Chondrocyte (in vitro differentiated cells): Measurements from ENCODE around the gene BEND3. TPM values are rescaled to one million over a fixed set of nuclear protein-coding genes. Genes with fewer than 3 reads are reported as not detected.
"Not testable (repeated sequence)": the region's sequence is repeated elsewhere in the genome, so short reads cannot be mapped to it uniquely, and the experiment has no call there.

Experiments
- DNase-seq: peaks from one replicate; pipeline ENCODE4 v3.0.0; 2021; ENCODE audit warnings: mixed read lengths, low spot score
- H3K27ac Mint-ChIP-seq: one replicate; pipeline ENCODE4 v1.8.0; 2021; ENCODE audit warnings: mild to moderate bottlenecking, moderate library complexity, mixed read lengths; ENCODE audit not compliant: unreplicated experiment
- H3K27me3 Mint-ChIP-seq: 2 replicates; pipeline ENCODE4 v1.8.0; 2021; ENCODE audit warnings: low read depth, mixed read lengths
- H3K36me3 Mint-ChIP-seq: 2 replicates; pipeline ENCODE4 v1.8.0; 2021; ENCODE audit warnings: low read depth, mixed read lengths
- H3K4me1 Mint-ChIP-seq: 2 replicates; pipeline ENCODE4 v1.8.0; 2021; ENCODE audit warnings: low read depth, mild to moderate bottlenecking, mixed read lengths
- H3K4me3 Mint-ChIP-seq: one replicate; pipeline ENCODE4 v1.8.0; 2021; ENCODE audit warnings: mild to moderate bottlenecking, moderate library complexity, mixed read lengths; ENCODE audit not compliant: unreplicated experiment
- H3K9me3 Mint-ChIP-seq: 2 replicates; pipeline ENCODE4 v1.8.0; 2021; ENCODE audit warnings: low read depth, mixed read lengths
- long read RNA-seq: library from polyadenylated mRNA; stranded (forward); transcript quantifications from one replicate; pipeline ENCODE4 v2.0.0, GENCODE V29; 2021
- total RNA-seq: library from RNA; stranded (reverse); gene quantifications from 3 replicates; pipeline ENCODE4 v1.2.1, GENCODE V29; 2021
- TF ChIP-seq, protein P1 (sequence below): fragments of 200-600 bp; sonication (generic); IDR thresholded peaks from 2 replicates; pipeline ENCODE4 v1.5.0; 2021; ENCODE audit warnings: antibody characterized with exemption, mild to moderate bottlenecking, moderate library complexity

The BEND3 gene
- 3.1 to 3.9 TPM (median 3.6 TPM) in 3 replicates for total RNA-seq
- long read RNA-seq, partial matches to known transcripts: 0 of 3 reads
- long read RNA-seq, other reads (novel, unspliced or antisense): 3 of 3 reads

DNA sequence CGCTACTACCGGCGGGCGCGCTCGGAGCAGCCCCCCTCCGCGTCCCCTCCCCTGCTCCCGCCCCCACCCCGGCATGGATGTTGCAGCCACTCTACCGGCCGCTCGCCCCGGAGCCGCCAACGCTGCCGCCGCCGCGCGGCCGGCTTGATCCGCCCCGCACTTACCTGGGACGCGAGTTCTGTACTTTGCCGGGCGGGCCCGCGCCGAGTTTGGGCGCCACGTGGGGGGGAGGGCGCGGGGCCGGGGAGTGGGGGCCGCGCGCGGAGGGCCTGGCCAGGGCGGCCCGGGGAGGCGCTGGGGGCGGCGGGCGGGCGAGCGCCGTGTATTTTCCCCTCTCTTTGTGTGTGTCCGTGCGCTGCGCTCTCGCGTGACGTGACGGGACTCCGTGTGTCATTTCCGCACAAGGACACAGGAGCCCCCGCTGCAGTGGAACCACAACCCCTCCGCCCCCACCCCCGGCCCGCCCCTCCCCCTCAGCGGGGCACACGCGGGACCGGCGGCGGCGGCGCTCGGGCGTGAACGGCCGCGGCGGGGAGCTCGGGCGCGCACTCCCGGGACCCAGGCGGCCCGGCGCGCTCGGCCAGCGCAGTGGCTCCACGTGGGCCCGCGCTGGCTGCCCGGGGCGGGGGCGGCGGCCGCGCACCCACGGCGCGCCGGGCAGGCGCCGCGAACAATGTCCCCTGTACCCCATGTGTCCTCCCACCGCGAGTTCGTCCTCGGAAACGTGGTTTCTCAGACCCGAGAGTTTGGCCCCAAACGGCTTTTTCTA, at the start of gene BEND3:
TSS of gene BEND3 (minus strand) at position 590 of the 769 bp plus-strand sequence. CDS start 16,230 bp downstream, outside the sequence.
- Mint-ChIP-seq H3K4me1 (peaks cover 21% of the 10 kb centered on the region), H3K36me3 (no peaks in the 10 kb centered on the region), H3K4me3 (peak within 1 kb of the TSS; percentile 77), H3K27ac (peak within 1 kb of the TSS; percentile 81), H3K27me3 (no peaks in the 10 kb centered on the region), H3K9me3 (no peaks in the 10 kb centered on the region)
- DNase-seq: no peak
- TF ChIP-seq, protein P1, sequence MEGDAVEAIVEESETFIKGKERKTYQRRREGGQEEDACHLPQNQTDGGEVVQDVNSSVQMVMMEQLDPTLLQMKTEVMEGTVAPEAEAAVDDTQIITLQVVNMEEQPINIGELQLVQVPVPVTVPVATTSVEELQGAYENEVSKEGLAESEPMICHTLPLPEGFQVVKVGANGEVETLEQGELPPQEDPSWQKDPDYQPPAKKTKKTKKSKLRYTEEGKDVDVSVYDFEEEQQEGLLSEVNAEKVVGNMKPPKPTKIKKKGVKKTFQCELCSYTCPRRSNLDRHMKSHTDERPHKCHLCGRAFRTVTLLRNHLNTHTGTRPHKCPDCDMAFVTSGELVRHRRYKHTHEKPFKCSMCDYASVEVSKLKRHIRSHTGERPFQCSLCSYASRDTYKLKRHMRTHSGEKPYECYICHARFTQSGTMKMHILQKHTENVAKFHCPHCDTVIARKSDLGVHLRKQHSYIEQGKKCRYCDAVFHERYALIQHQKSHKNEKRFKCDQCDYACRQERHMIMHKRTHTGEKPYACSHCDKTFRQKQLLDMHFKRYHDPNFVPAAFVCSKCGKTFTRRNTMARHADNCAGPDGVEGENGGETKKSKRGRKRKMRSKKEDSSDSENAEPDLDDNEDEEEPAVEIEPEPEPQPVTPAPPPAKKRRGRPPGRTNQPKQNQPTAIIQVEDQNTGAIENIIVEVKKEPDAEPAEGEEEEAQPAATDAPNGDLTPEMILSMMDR: no peak

- not testable (repeated sequence) for H3K27ac Mint-ChIP-seq, H3K9me3 Mint-ChIP-seq, DNase-seq, H3K36me3 Mint-ChIP-seq, H3K4me1 Mint-ChIP-seq, H3K27me3 Mint-ChIP-seq, H3K4me3 Mint-ChIP-seq
These were observed 49.0 kb upstream of the BEND3 start for GRCh38 chr6:107164299-107164698.

DNA sequence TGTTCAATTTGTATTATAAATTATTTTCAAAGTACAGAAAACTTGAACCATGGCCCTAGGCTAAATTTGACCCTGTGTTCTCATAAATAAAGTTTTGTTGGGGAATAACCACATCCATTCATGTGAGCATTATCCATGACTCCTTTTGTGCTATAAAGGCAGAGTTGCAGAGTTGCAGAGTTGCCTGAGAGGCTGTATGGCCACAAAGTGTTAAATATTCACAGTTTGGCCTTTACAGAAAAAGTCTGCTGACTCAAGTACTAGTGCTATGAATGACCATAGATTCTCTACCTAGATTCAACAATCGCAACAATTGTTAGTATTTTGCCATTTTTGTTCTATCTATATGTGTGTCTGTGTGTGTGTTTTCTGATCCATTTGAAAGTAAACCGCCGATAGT, 46.2 kb upstream of the BEND3 start:
- no peaks in the 10 kb centered on the region for H3K36me3 Mint-ChIP-seq
- H3K27ac Mint-ChIP-seq: no peak overlapping the region
- no peaks in the 10 kb centered on the region for H3K4me1 Mint-ChIP-seq
- H3K27me3 Mint-ChIP-seq: no peaks in the 10 kb centered on the region
- no peaks in the 10 kb centered on the region for H3K9me3 Mint-ChIP-seq
- H3K4me3 Mint-ChIP-seq: no peak overlapping the region
- DNase-seq: no peak
- TF ChIP-seq, protein P1: no peak

DNA sequence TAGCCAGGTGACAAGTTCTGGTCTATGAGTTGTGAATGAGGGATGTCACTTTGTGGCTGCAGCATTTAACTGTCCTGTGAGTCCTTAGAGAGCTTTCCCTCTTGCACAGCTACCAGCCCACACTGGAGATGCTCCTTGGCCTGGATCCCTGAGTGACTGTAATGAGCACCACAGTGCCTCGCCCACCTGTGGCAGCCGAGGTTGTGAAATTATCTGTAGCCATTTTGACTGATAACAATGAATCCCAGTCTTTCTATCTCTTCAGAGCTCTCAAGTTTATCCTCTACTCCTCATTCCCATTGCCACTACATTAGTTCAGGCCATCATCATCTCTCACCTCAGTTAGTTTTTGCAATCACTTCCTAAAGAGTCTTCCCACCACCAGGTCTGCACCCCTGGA, 41.3 kb upstream of the BEND3 start:
- H3K4me3 Mint-ChIP-seq: no peak overlapping the region
- no peak for DNase-seq
- no peaks in the 10 kb centered on the region for H3K9me3 Mint-ChIP-seq
- no peaks in the 10 kb centered on the region for H3K27me3 Mint-ChIP-seq
- TF ChIP-seq, protein P1: no peak
- H3K27ac Mint-ChIP-seq: no peak overlapping the region
- no peaks in the 10 kb centered on the region for H3K36me3 Mint-ChIP-seq
- H3K4me1 Mint-ChIP-seq: peaks cover 6% of the 10 kb centered on the region

- Mint-ChIP-seq H3K9me3 (no peaks in the 10 kb centered on the region), H3K4me1 (peaks cover 8% of the 10 kb centered on the region), H3K27me3 (no peaks in the 10 kb centered on the region), H3K27ac (no peak overlapping the region), H3K4me3 (no peak overlapping the region), H3K36me3 (peaks cover 2% of the 10 kb centered on the region)
- TF ChIP-seq, protein P1: no peak
- DNase-seq: no peak
These were observed 39.5 kb upstream of the BEND3 start for GRCh38 chr6:107154801-107155160.
